HG03571 (cell line): ENCODE measurements around the gene OR51G1.

Experiments
- ATAC-seq: cut with Tn5 transposase; IDR thresholded peaks from one replicate; pipeline ENCODE4 v1.9.1; 2021; ENCODE audit not compliant: unreplicated experiment

The OR51G1 gene

DNA sequence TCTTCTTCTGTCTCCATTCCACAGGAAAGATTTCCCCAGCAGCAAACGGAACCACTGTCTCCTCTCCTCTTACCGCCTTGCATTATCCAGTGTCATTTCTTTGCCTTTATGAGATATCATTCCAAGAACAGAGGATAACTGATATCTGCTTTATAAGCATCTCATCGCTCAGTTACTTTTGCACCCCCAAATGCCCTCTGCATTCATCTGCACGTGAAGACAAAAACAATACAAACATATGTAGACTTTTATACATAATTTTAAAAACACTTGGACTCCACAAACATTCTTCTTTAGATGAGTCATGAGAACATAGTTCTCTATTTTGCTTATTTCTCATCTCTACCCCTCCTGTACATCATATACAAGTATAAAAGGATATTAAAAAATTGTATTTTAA is 43.0 kb downstream of the OR51G1 start:
- ATAC-seq: no peak
